Measurements from ENCODE around the gene ZSWIM9. TPM values are rescaled to one million over a fixed set of nuclear protein-coding genes. Genes with fewer than 3 reads are reported as not detected.
"Not testable (repeated sequence)": the region's sequence is repeated elsewhere in the genome, so short reads cannot be mapped to it uniquely, and the experiment has no call there.

Gene ZSWIM9
- polyA plus RNA-seq, 1 donor from 2014 or later: 2.6 TPM

GRCh38 chr19:48218997-48219396 is 48.5 kb downstream of the ZSWIM9 start:
- Histone ChIP-seq H3K4me2 (ENCODE audit: low read length) (no peak overlapping the region), H3K36me3 (ENCODE audit: insufficient read depth, low read length) (no peaks in the 10 kb centered on the region), H3K9ac (ENCODE audit: low read length) (no peak overlapping the region), H3K9me2 (ENCODE audit: insufficient read depth, low read length) (no peaks in the 10 kb centered on the region), H4K20me1 (ENCODE audit: insufficient read depth) (no peaks in the 10 kb centered on the region), H3K9me3 (ENCODE audit: low read length) (no peaks in the 10 kb centered on the region), H3K27ac (ENCODE audit: low read length) (no peak overlapping the region), H3K4me3 (ENCODE audit: low read length) (no peak overlapping the region), H3K27me3 (ENCODE audit: insufficient read depth, low read depth, low read length) (no peaks in the 10 kb centered on the region), H3K79me2 (replicated peaks; ENCODE audit: insufficient read depth, low read length) (no peaks in the 10 kb centered on the region), H3F3A (ENCODE audit: insufficient read depth, low read length, poor library complexity, severe bottlenecking) (no peaks in the 10 kb centered on the region), H2AFZ (ENCODE audit: low read depth, low read length) (no peak overlapping the region)
- TF ChIP-seq POLR2AphosphoS5 (IDR thresholded peaks at IDR 0.05) (no peak), RAD21 (conservative IDR thresholded peaks at IDR 0.05) (no peak), EP300 (conservative IDR thresholded peaks at IDR 0.05; ENCODE audit: poor library complexity, severe bottlenecking) (no peak), TAF1 (IDR thresholded peaks at IDR 0.05; ENCODE audit: low read depth) (no peak), MXI1 (conservative IDR thresholded peaks at IDR 0.05; ENCODE audit: poor library complexity, severe bottlenecking) (no peak), REST (IDR thresholded peaks at IDR 0.05; ENCODE audit: borderline replicate concordance) (no peak), SMC3 (conservative IDR thresholded peaks at IDR 0.05; ENCODE audit: poor library complexity) (no peak), EZH2 (IDR thresholded peaks at IDR 0.05; ENCODE audit: borderline replicate concordance, insufficient read depth, low read length, poor library complexity, severe bottlenecking) (no peak), CTCF (IDR thresholded peaks at IDR 0.05; ENCODE audit: poor library complexity, severe bottlenecking) (no peak)

- H3K9ac ChIP-seq (ENCODE audit: low read length); H3F3A ChIP-seq (ENCODE audit: insufficient read depth, low read length, poor library complexity, severe bottlenecking); H3K27me3 ChIP-seq (ENCODE audit: insufficient read depth, low read depth, low read length); H3K27ac ChIP-seq (ENCODE audit: low read length); H3K4me2 ChIP-seq (ENCODE audit: low read length); H2AFZ ChIP-seq (ENCODE audit: low read depth, low read length); H3K4me3 ChIP-seq (ENCODE audit: low read length); H3K36me3 ChIP-seq (ENCODE audit: insufficient read depth, low read length); H3K79me2 ChIP-seq (replicated peaks; ENCODE audit: insufficient read depth, low read length); H3K9me2 ChIP-seq (ENCODE audit: insufficient read depth, low read length); H4K20me1 ChIP-seq (ENCODE audit: insufficient read depth); H3K9me3 ChIP-seq (ENCODE audit: low read length): not testable (repeated sequence)
Observed at GRCh38 chr19:48220784-48221183, 50.3 kb downstream of the ZSWIM9 start.

- Histone ChIP-seq H3K9ac (ENCODE audit: low read length) (no peak overlapping the region), H3K27me3 (ENCODE audit: insufficient read depth, low read depth, low read length) (no peaks in the 10 kb centered on the region), H3K27ac (ENCODE audit: low read length) (no peak overlapping the region), H3K9me3 (ENCODE audit: low read length) (no peaks in the 10 kb centered on the region), H3K4me3 (ENCODE audit: low read length) (no peak overlapping the region), H3F3A (ENCODE audit: insufficient read depth, low read length, poor library complexity, severe bottlenecking) (no peaks in the 10 kb centered on the region), H3K36me3 (ENCODE audit: insufficient read depth, low read length) (no peaks in the 10 kb centered on the region), H3K9me2 (ENCODE audit: insufficient read depth, low read length) (no peaks in the 10 kb centered on the region), H3K79me2 (replicated peaks; ENCODE audit: insufficient read depth, low read length) (no peaks in the 10 kb centered on the region), H2AFZ (ENCODE audit: low read depth, low read length) (no peak overlapping the region), H4K20me1 (ENCODE audit: insufficient read depth) (no peaks in the 10 kb centered on the region), H3K4me2 (ENCODE audit: low read length) (no peak overlapping the region)
- TF ChIP-seq MXI1 (conservative IDR thresholded peaks at IDR 0.05; ENCODE audit: poor library complexity, severe bottlenecking): no peak
- TF ChIP-seq RAD21 (conservative IDR thresholded peaks at IDR 0.05): no peak
Observed at GRCh38 chr19:48221628-48222027, 51.1 kb downstream of the ZSWIM9 start.
